ENCODE measurements around the gene PKNOX2.

Gene PKNOX2

DNA sequence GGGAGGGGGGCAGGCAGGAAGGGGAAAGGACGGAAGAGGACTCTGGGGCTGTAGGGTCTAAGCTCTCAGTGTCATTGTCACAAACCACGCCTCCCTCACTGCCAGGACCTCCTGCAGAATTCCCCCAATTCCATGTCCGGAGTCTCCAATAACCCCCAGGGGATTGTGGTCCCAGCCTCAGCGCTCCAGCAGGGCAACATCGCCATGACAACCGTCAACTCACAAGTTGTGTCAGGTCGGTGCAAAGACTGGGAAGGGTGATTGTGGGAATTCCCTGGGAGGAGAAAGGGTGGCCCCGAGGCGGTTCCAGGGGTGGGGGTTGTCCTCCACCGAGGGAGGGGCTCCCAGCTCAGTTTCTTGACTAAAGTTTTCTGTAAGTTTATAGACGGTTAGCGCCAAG, 245.5 kb downstream of the PKNOX2 start:
- H3K27ac ChIP-seq (ENCODE audit: low read depth, low read length) = no peak overlapping the region
- H3K79me2 ChIP-seq (ENCODE audit: control insufficient read depth, insufficient read depth, low read length, unreplicated experiment) = no peaks in the 10 kb centered on the region
- no peak overlapping the region for H2AFZ ChIP-seq (ENCODE audit: low read length, unreplicated experiment)
- H3K36me3 ChIP-seq (ENCODE audit: insufficient read depth, low read length) = no peaks in the 10 kb centered on the region
- peaks cover 63% of the 10 kb centered on the region for H3K27me3 ChIP-seq (ENCODE audit: insufficient read depth, low read length)
- H3K4me1 ChIP-seq (ENCODE audit: control insufficient read depth, insufficient read depth, low read length, unreplicated experiment) = no peaks in the 10 kb centered on the region
- H3K4me3 ChIP-seq (ENCODE audit: low read depth, low read length) = no peak overlapping the region

GRCh38 chr11:125412177-125412496, 247.6 kb downstream of the PKNOX2 start:
- no peaks in the 10 kb centered on the region for H3K79me2 ChIP-seq (ENCODE audit: control insufficient read depth, insufficient read depth, low read length, unreplicated experiment)
- H3K27ac ChIP-seq (ENCODE audit: low read depth, low read length) = no peak overlapping the region
- H3K36me3 ChIP-seq (ENCODE audit: insufficient read depth, low read length) = no peaks in the 10 kb centered on the region
- peaks cover 44% of the 10 kb centered on the region for H3K27me3 ChIP-seq (ENCODE audit: insufficient read depth, low read length)
- H2AFZ ChIP-seq (ENCODE audit: low read length, unreplicated experiment) = no peak overlapping the region
- no peaks in the 10 kb centered on the region for H3K4me1 ChIP-seq (ENCODE audit: control insufficient read depth, insufficient read depth, low read length, unreplicated experiment)
- no peak overlapping the region for H3K4me3 ChIP-seq (ENCODE audit: low read depth, low read length)

- Histone ChIP-seq H3K4me1 (ENCODE audit: control insufficient read depth, insufficient read depth, low read length, unreplicated experiment) (no peaks in the 10 kb centered on the region), H3K4me3 (ENCODE audit: low read depth, low read length) (no peak overlapping the region), H2AFZ (ENCODE audit: low read length, unreplicated experiment) (no peak overlapping the region), H3K27ac (ENCODE audit: low read depth, low read length) (no peak overlapping the region), H3K79me2 (ENCODE audit: control insufficient read depth, insufficient read depth, low read length, unreplicated experiment) (no peaks in the 10 kb centered on the region), H3K36me3 (ENCODE audit: insufficient read depth, low read length) (no peaks in the 10 kb centered on the region), H3K27me3 (ENCODE audit: insufficient read depth, low read length) (peaks cover 40% of the 10 kb centered on the region)
Measured at GRCh38 chr11:125412509-125412908, 248.0 kb downstream of the PKNOX2 start.

DNA sequence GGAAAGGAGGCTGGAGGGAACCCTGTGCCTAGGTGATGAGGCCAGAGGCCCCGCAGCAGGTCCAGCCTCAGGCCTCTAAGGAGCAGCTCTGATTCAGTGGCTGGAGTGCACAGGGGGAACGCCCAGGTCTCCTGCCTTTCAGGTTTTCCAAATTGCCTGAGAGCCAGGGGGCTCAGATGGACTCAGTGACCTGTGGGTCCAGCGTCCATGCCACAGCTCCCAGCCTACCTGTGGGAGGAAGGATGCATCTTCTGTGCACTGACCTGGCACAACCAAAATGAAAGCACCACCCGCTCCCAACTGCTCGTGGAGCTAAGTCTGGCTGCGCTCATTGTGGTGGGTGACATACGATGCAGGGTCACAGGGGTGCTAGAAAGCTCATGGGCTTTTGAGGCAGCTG, 248.7 kb downstream of the PKNOX2 start:
- no peaks in the 10 kb centered on the region for H3K36me3 ChIP-seq (ENCODE audit: insufficient read depth, low read length)
- H3K27me3 ChIP-seq (ENCODE audit: insufficient read depth, low read length) = peaks cover 38% of the 10 kb centered on the region

GRCh38 chr11:125414121-125414520, 249.6 kb downstream of the PKNOX2 start:
- Histone ChIP-seq H3K36me3 (ENCODE audit: insufficient read depth, low read length) (no peaks in the 10 kb centered on the region), H3K27me3 (ENCODE audit: insufficient read depth, low read length) (peaks cover 39% of the 10 kb centered on the region), H3K4me1 (ENCODE audit: control insufficient read depth, insufficient read depth, low read length, unreplicated experiment) (no peaks in the 10 kb centered on the region), H2AFZ (ENCODE audit: low read length, unreplicated experiment) (no peak overlapping the region), H3K4me3 (ENCODE audit: low read depth, low read length) (no peak overlapping the region), H3K79me2 (ENCODE audit: control insufficient read depth, insufficient read depth, low read length, unreplicated experiment) (no peaks in the 10 kb centered on the region), H3K27ac (ENCODE audit: low read depth, low read length) (no peak overlapping the region)

More for the DNA sequence above, 248.7 kb downstream of the PKNOX2 start:
- Histone ChIP-seq H2AFZ (ENCODE audit: low read length, unreplicated experiment) (no peak overlapping the region), H3K79me2 (ENCODE audit: control insufficient read depth, insufficient read depth, low read length, unreplicated experiment) (no peaks in the 10 kb centered on the region), H3K4me1 (ENCODE audit: control insufficient read depth, insufficient read depth, low read length, unreplicated experiment) (no peaks in the 10 kb centered on the region), H3K4me3 (ENCODE audit: low read depth, low read length) (no peak overlapping the region), H3K27ac (ENCODE audit: low read depth, low read length) (no peak overlapping the region)

GRCh38 chr11:125416981-125417935, 252.7 kb downstream of the PKNOX2 start:
- no peak overlapping the region for H3K4me3 ChIP-seq (ENCODE audit: low read depth, low read length)
- H3K27ac ChIP-seq (ENCODE audit: low read depth, low read length) = no peak overlapping the region
- no peaks in the 10 kb centered on the region for H3K36me3 ChIP-seq (ENCODE audit: insufficient read depth, low read length)
- H3K27me3 ChIP-seq (ENCODE audit: insufficient read depth, low read length) = peaks cover 32% of the 10 kb centered on the region
- no peaks in the 10 kb centered on the region for H3K79me2 ChIP-seq (ENCODE audit: control insufficient read depth, insufficient read depth, low read length, unreplicated experiment)
- no peaks in the 10 kb centered on the region for H3K4me1 ChIP-seq (ENCODE audit: control insufficient read depth, insufficient read depth, low read length, unreplicated experiment)
- no peak overlapping the region for H2AFZ ChIP-seq (ENCODE audit: low read length, unreplicated experiment)

DNA sequence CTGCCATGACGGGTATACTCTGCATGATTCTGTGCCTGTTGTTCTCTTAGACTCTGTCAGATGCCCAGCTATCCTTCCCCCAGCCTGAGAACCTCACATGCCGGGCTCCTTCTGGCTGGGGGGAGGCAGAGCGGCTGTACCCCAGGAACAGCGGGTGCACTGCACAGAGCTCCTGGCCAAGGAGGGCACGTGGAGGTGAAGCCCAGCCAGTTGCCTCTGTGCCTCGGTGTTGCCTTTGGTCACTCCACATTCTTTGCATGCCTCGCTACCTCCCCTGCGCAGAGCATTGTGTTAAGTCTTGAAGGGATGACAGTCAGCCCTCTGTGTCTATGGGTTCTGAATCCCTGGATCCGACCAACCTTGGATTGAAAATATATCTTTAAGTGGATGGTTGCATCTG, 253.8 kb downstream of the PKNOX2 start:
- H2AFZ ChIP-seq (ENCODE audit: low read length, unreplicated experiment) = no peak overlapping the region
- H3K4me3 ChIP-seq (ENCODE audit: low read depth, low read length) = no peak overlapping the region
- H3K36me3 ChIP-seq (ENCODE audit: insufficient read depth, low read length) = no peaks in the 10 kb centered on the region
- no peaks in the 10 kb centered on the region for H3K79me2 ChIP-seq (ENCODE audit: control insufficient read depth, insufficient read depth, low read length, unreplicated experiment)
- no peak overlapping the region for H3K27ac ChIP-seq (ENCODE audit: low read depth, low read length)
- H3K4me1 ChIP-seq (ENCODE audit: control insufficient read depth, insufficient read depth, low read length, unreplicated experiment) = no peaks in the 10 kb centered on the region
- H3K27me3 ChIP-seq (ENCODE audit: insufficient read depth, low read length) = peaks cover 36% of the 10 kb centered on the region

DNA sequence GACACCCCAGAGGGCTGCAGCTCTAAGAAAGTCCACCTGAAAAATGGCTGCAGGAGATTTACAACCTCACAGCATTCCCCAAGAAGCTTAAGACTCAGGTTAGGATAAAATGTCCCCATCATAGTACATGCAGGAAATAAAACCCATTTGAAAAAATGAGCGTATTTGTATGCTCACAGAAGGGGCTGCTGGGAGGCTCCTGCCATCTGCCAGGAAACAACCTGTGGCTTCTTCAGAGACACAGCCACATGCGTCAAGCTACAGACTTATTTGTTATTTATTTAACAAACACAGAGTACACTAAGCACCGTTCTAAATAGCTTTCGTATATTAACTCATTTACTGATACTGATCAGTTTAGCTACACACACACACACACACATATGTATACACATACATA, 258.1 kb downstream of the PKNOX2 start:
- no peak overlapping the region for H3K4me3 ChIP-seq (ENCODE audit: low read depth, low read length)
- H3K4me1 ChIP-seq (ENCODE audit: control insufficient read depth, insufficient read depth, low read length, unreplicated experiment) = no peaks in the 10 kb centered on the region
- no peaks in the 10 kb centered on the region for H3K79me2 ChIP-seq (ENCODE audit: control insufficient read depth, insufficient read depth, low read length, unreplicated experiment)
- no peak overlapping the region for H2AFZ ChIP-seq (ENCODE audit: low read length, unreplicated experiment)
- H3K27ac ChIP-seq (ENCODE audit: low read depth, low read length) = no peak overlapping the region
- H3K27me3 ChIP-seq (ENCODE audit: insufficient read depth, low read length) = peaks cover 74% of the 10 kb centered on the region
- no peaks in the 10 kb centered on the region for H3K36me3 ChIP-seq (ENCODE audit: insufficient read depth, low read length)

- peaks cover 74% of the 10 kb centered on the region for H3K27me3 ChIP-seq (ENCODE audit: insufficient read depth, low read length)
- no peak overlapping the region for H3K4me3 ChIP-seq (ENCODE audit: low read depth, low read length)
- H2AFZ ChIP-seq (ENCODE audit: low read length, unreplicated experiment) = no peak overlapping the region
- H3K27ac ChIP-seq (ENCODE audit: low read depth, low read length) = no peak overlapping the region
- H3K36me3 ChIP-seq (ENCODE audit: insufficient read depth, low read length) = no peaks in the 10 kb centered on the region
- H3K79me2 ChIP-seq (ENCODE audit: control insufficient read depth, insufficient read depth, low read length, unreplicated experiment) = no peaks in the 10 kb centered on the region
- H3K4me1 ChIP-seq (ENCODE audit: control insufficient read depth, insufficient read depth, low read length, unreplicated experiment) = no peaks in the 10 kb centered on the region
Measured at GRCh38 chr11:125423247-125423849, 258.8 kb downstream of the PKNOX2 start.

GRCh38 chr11:125425601-125426000, 261.1 kb downstream of the PKNOX2 start:
- Histone ChIP-seq H3K27me3 (ENCODE audit: insufficient read depth, low read length) (peaks cover 68% of the 10 kb centered on the region), H3K4me3 (ENCODE audit: low read depth, low read length) (no peak overlapping the region), H3K36me3 (ENCODE audit: insufficient read depth, low read length) (no peaks in the 10 kb centered on the region), H2AFZ (ENCODE audit: low read length, unreplicated experiment) (no peak overlapping the region), H3K27ac (ENCODE audit: low read depth, low read length) (no peak overlapping the region), H3K4me1 (ENCODE audit: control insufficient read depth, insufficient read depth, low read length, unreplicated experiment) (no peaks in the 10 kb centered on the region), H3K79me2 (ENCODE audit: control insufficient read depth, insufficient read depth, low read length, unreplicated experiment) (no peaks in the 10 kb centered on the region)

Data from ACC112 (cell line).